Measurements from ENCODE around the gene VWA5A. TPM values are rescaled to one million over a fixed set of nuclear protein-coding genes. Genes with fewer than 3 reads are reported as not detected.

VWA5A gene
- total and polyA plus RNA-seq, 12 donors = 1.2 to 8.8 (median 3.5) TPM

GRCh38 chr11:124070915-124071622 is 44.2 kb upstream of the VWA5A start:
- intact Hi-C loops (cut with DNase I) = loop anchor here in 9 of 10 donors (2.0 to 10.0 kb wide), 5 partner anchors 124 to 524 kb away; no protein-coding TSS in a partner anchor
- Histone ChIP-seq H3K9me3 (no peaks in the 10 kb centered on the region), H3K4me1 (peaks cover 0 to 23% (median 3%) of the 10 kb centered on the region in 9 donors), H3K27me3 (peaks cover 0 to 78% (median 48%) of the 10 kb centered on the region in 7 donors), H3K36me3 (no peaks in the 10 kb centered on the region), H3K4me3 (no peak overlapping the region), H3K27ac (peak overlapping the region in 1 of 10 donors; percentile 18)
- peak; percentile 55 to 90 (median 77) for TF ChIP-seq CTCF (IDR thresholded peaks at IDR 0.05)
- ATAC-seq (peak in 3 of 8 donors; percentile 47 to 57 (median 50)), DNase-seq (peak; percentile 59 to 60)
- 3 to 9% methylated on average over 8 of the region's 8 CpGs for WGBS, 2 donors

GRCh38 chr11:124071623-124071948 is 43.7 kb upstream of the VWA5A start:
- TF ChIP-seq CTCF (IDR thresholded peaks at IDR 0.05) = peak in 1 of 9 donors; percentile 13
- Histone ChIP-seq H3K9me3 (no peaks in the 10 kb centered on the region), H3K27ac (no peak overlapping the region), H3K36me3 (no peaks in the 10 kb centered on the region), H3K4me1 (peaks cover 0 to 28% (median 8%) of the 10 kb centered on the region in 9 donors), H3K27me3 (peaks cover 0 to 78% (median 47%) of the 10 kb centered on the region in 7 donors), H3K4me3 (no peak overlapping the region)
- intact Hi-C loops (cut with DNase I) = loop anchor here in 9 of 10 donors (2.0 to 10.0 kb wide), 5 partner anchors 123 to 523 kb away; no protein-coding TSS in a partner anchor
- DNase-seq (no peak), ATAC-seq (no peak)
- 63 to 74% methylated on average over 4 of the region's 4 CpGs for WGBS, 2 donors

DNA sequence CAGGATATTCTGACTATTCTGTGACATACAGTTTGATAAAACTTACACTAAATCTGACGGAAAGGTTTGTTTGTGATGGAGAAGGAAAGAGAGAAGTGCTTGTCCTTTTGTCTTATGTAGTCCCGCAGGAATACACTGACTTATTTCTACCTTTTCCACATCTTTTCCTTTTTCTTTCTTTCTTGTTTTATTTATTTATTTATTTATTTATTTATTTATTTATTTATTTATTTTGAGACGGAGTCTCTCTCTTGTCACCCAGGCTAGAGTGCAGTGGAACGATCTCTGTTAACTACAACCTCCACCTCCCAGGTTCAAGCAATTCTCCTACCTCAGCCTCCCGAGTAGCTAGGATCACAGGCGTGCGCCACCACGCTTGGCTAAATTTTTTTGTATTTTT is 43.1 kb upstream of the VWA5A start:
- Histone ChIP-seq H3K9me3 (no peaks in the 10 kb centered on the region), H3K36me3 (no peaks in the 10 kb centered on the region), H3K27ac (no peak overlapping the region), H3K27me3 (peaks cover 0 to 82% (median 53%) of the 10 kb centered on the region in 7 donors), H3K4me1 (peaks cover 0 to 31% (median 8%) of the 10 kb centered on the region in 9 donors), H3K4me3 (no peak overlapping the region)
- ATAC-seq (no peak), DNase-seq (no peak)
- whole genome bisulfite sequencing, 2 donors = 87 to 90% methylated on average over 8 of the region's 8 CpGs
- TF ChIP-seq CTCF (IDR thresholded peaks at IDR 0.05) = no peak
- intact Hi-C loops (cut with DNase I) = loop anchor here in 9 of 10 donors (5.0 to 10.0 kb wide), 4 partner anchors 123 to 523 kb away; no protein-coding TSS in a partner anchor

- no peaks in the 10 kb centered on the region for H3K9me3 ChIP-seq
- H3K27me3 ChIP-seq = peaks cover 0 to 76% (median 59%) of the 10 kb centered on the region in 7 donors
- 91 to 99% methylated on average over 5 of the region's 5 CpGs for WGBS, 2 donors
- no peak overlapping the region for H3K4me3 ChIP-seq
- ATAC-seq (peak in 1 of 8 donors; percentile 34), DNase-seq (no peak)
- H3K4me1 ChIP-seq = peaks cover 0 to 24% (median 8%) of the 10 kb centered on the region in 9 donors
- intact Hi-C loops (cut with DNase I) = loop anchor here in 9 of 10 donors (5.0 to 10.0 kb wide), 4 partner anchors 120 to 520 kb away; no protein-coding TSS in a partner anchor
- H3K27ac ChIP-seq = no peak overlapping the region
- TF ChIP-seq CTCF (IDR thresholded peaks at IDR 0.05) = no peak
- H3K36me3 ChIP-seq = no peaks in the 10 kb centered on the region
These were observed 40.7 kb upstream of the VWA5A start for GRCh38 chr11:124074554-124074953.
